K562 (cell line): Measurements from ENCODE around the gene CHPF2. TPM values are rescaled to one million over a fixed set of nuclear protein-coding genes. Genes with fewer than 3 reads are reported as not detected.

Experiments used
- ATAC-seq: fragments of 200-7000 bp; cut with Tn5 transposase; 3 replicates; pipeline ENCODE4 v1.9.1; 2020; ENCODE audit warnings: moderate library complexity
- BruUV-seq: library from RNA; stranded (reverse); fragments of 400-500 nt; replicated peaks from 2 replicates; lab custom pipeline; 2021; lab: Mats Ljungman, UMichigan
- CTCF ChIA-PET: fragments of 300-600 bp; formaldehyde crosslinking; extraction: SDS; loops from one replicate; lab custom pipeline; 2021; ENCODE audit warnings: low intra/inter-chr PET ratio; lab: Yijun Ruan, JAX
- POLR2A ChIA-PET: fragments of 300-600, 350-650 bp; sonication (Branson Sonifier 250); formaldehyde crosslinking; extraction: SDS; loops from one replicate; lab custom pipeline; 2021; ENCODE audit warnings: antibody characterized with exemption, inconsistent platforms; lab: Yijun Ruan, JAX
- DNase-seq, 4 experiments: peaks; one replicate each; pipeline versions ENCODE4 v3.0.0 to v3.0.0-alpha.2; 2011 to 2018; ENCODE audit warnings: low spot score in 3 of 4, mixed read lengths in 3 of 4; ENCODE audit errors: extremely low read depth in 1 of 4
- FAIRE-seq: peaks from 2 replicates; lab custom pipeline; 2011; peaks lifted over from hg19 to GRCh38; lab: Jason Lieb, UNC
- H2AFZ ChIP-seq: 2 replicates; pipeline ENCODE4 v1.6.0; 2011; ENCODE audit warnings: low read depth, low read length, control low read depth, inconsistent platforms
- H3K27ac ChIP-seq: fragments of 200-600 bp; 3 replicates; pipeline ENCODE4 v1.8.0; 2011; ENCODE audit warnings: low read depth, mild to moderate bottlenecking, control low read depth, inconsistent platforms, low read length, moderate library complexity, mixed read lengths; ENCODE audit errors: extremely low read depth
- H3K27me3 ChIP-seq, 2 experiments: fragments of 300-600 bp in 1 of 2; 2 replicates in 1 of 2; 3 replicates in 1 of 2; pipeline versions ENCODE4 v1.6.0 to v1.8.0; 2011; ENCODE audit warnings: inconsistent platforms in 2 of 2, low read length in 2 of 2, mild to moderate bottlenecking in 1 of 2, mixed read lengths in 1 of 2, moderate library complexity in 1 of 2; ENCODE audit not compliant: control insufficient read depth in 2 of 2, insufficient read depth in 2 of 2
- H3K36me3 ChIP-seq: fragments of 300-600 bp; 3 replicates; pipeline ENCODE4 v1.8.0; 2011; ENCODE audit warnings: mild to moderate bottlenecking, low read length, inconsistent platforms; ENCODE audit not compliant: control insufficient read depth, insufficient read depth
- H3K4me1 ChIP-seq, 2 experiments: fragments of 200-600 bp in 1 of 2; replicated peaks in 1 of 2; 2 replicates in 1 of 2; 3 replicates in 1 of 2; pipeline versions ENCODE4 v1.5.1 to v1.8.0; 2011; ENCODE audit warnings: inconsistent platforms in 2 of 2, low read length in 2 of 2, mild to moderate bottlenecking in 1 of 2, mixed read lengths in 1 of 2, moderate library complexity in 1 of 2; ENCODE audit not compliant: control insufficient read depth in 2 of 2, insufficient read depth in 2 of 2
- H3K4me2 ChIP-seq: 2 replicates; pipeline ENCODE4 v1.6.1; 2011; ENCODE audit warnings: low read length, control low read depth, inconsistent platforms, mixed read lengths; ENCODE audit not compliant: insufficient read depth
- H3K4me3 ChIP-seq: fragments of 200-600 bp; sonication (generic), shearing (Covaris generic); 2 replicates; pipeline ENCODE4 v1.5.1; 2016; ENCODE audit warnings: control low read depth, inconsistent platforms
- H3K79me2 ChIP-seq: fragments of 200-600 bp; 3 replicates; pipeline ENCODE4 v1.8.0; 2011; ENCODE audit warnings: low read length, inconsistent platforms; ENCODE audit not compliant: control insufficient read depth, insufficient read depth
- H3K9ac ChIP-seq, 2 experiments: 2 replicates each; pipeline versions ENCODE4 v1.6.0 to v1.6.1; 2011; ENCODE audit warnings: low read depth in 2 of 2, low read length in 2 of 2, control low read depth in 1 of 2, inconsistent platforms in 1 of 2, mild to moderate bottlenecking in 1 of 2, mixed read lengths in 1 of 2; ENCODE audit not compliant: insufficient read depth in 1 of 2
- H3K9me1 ChIP-seq: one replicate; pipeline ENCODE4 v1.6.0; 2011; ENCODE audit warnings: inconsistent platforms, mild to moderate bottlenecking, low read length, moderate library complexity; ENCODE audit not compliant: control insufficient read depth, insufficient read depth
- H3K9me3 ChIP-seq: replicated peaks from 2 replicates; pipeline ENCODE4 v1.5.1; 2011; ENCODE audit warnings: low read depth, low read length, inconsistent platforms; ENCODE audit not compliant: control insufficient read depth, insufficient read depth
- H4K20me1 ChIP-seq: replicated peaks from 2 replicates; pipeline ENCODE4 v1.6.1; 2011; ENCODE audit warnings: low read length, inconsistent platforms, mixed read lengths; ENCODE audit not compliant: control insufficient read depth, insufficient read depth
- BHLHE40 ChIP-seq: IDR thresholded peaks from 2 replicates; pipeline ENCODE4 v1.6.1; 2011; ENCODE audit warnings: low read length, improper control_type of control experiment
- TARDBP ChIP-seq: fragments of 450-650 bp; IDR thresholded peaks from 2 replicates; pipeline ENCODE4 v1.6.1; 2016
- TCF7 ChIP-seq: sonication (generic); IDR thresholded peaks from 2 replicates; pipeline ENCODE4 v1.6.1; 2016; ENCODE audit warnings: antibody characterized with exemption, borderline replicate concordance
- ZBTB9 ChIP-seq: fragments of 450-650 bp; formaldehyde crosslinking; IDR thresholded peaks from 2 replicates; pipeline ENCODE4 v1.4.0; 2020; ENCODE audit warnings: mild to moderate bottlenecking, moderate library complexity
- ZNF124 ChIP-seq: sonication (generic); formaldehyde crosslinking; IDR thresholded peaks from 2 replicates; pipeline ENCODE4 v1.8.1; 2022; ENCODE audit warnings: missing genetic modification reagents
- ZNF217 ChIP-seq: sonication (generic); formaldehyde crosslinking; IDR thresholded peaks from 2 replicates; pipeline ENCODE4 v1.8.0; 2022; ENCODE audit warnings: mild to moderate bottlenecking, missing genetic modification reagents
- ZNF239 ChIP-seq: fragments of 250-450 bp; sonication (Bioruptor Pico); IDR thresholded peaks from 2 replicates; pipeline ENCODE4 v1.4.0; 2020; ENCODE audit warnings: mild to moderate bottlenecking
- WGBS: fragments of 100-300 bp; shearing (Covaris generic); methylation state at CpG from one replicate; pipeline ENCODE4 v1.1.6; 2016; ENCODE audit warnings: low coverage, mixed read lengths; ENCODE audit not compliant: insufficient coverage; ENCODE audit errors: missing lambda C conversion rate; 5-methylcytosine and 5-hydroxymethylcytosine counted together
- in situ Hi-C: fragments of 300-500 bp; cut with MboI; formaldehyde crosslinking; loops from 4 replicates; pipeline ENCODE4 v1.15.0; 2018; ENCODE audit warnings: inconsistent platforms, mixed read lengths
- intact Hi-C: fragments of 100-400 bp; cut with micrococcal nuclease; formaldehyde crosslinking; loops from 2 replicates; pipeline ENCODE4 v1.14.2; 2022
- polyA plus RNA-seq, 8 experiments: library from polyadenylated mRNA; depleted of rRNA in 4 of 8; stranded (reverse) in 5 of 8; unstranded in 3 of 8; fragments of >200 nt; fragmentation: Nextera tagmentation in 2 of 8; fragmentation: Illumina TruSeq in 1 of 8; extraction: Ambion mirVana in 2 of 8; extraction: Trizol in 1 of 8; gene quantifications; 2 replicates each; pipeline versions ENCODE4 v1.2.1 to v1.2.3, GENCODE V29; 2011 to 2014; ENCODE audit warnings: inconsistent platforms in 1 of 8, missing spikeins in 1 of 8
- total RNA-seq, 7 experiments: library from RNA; depleted of rRNA in 6 of 7; stranded (reverse); fragments of >200 nt in 6 of 7; fragmentation: Illumina TruSeq in 2 of 7; extraction: Trizol in 2 of 7; gene quantifications; 2 replicates each; pipeline versions ENCODE4 v1.2.1 to v1.2.3, GENCODE V29; 2011 to 2021; ENCODE audit warnings: low replicate concordance in 1 of 7
- TF ChIP-seq, protein P1 (sequence below): fragments of 450-650 bp; IDR thresholded peaks from 2 replicates; pipeline ENCODE4 v1.6.1; 2016; ENCODE audit warnings: missing biosample characterization, missing genetic modification characterization
- TF ChIP-seq, protein P2 (sequence below): IDR thresholded peaks from 2 replicates; pipeline ENCODE4 v1.6.1; 2011; ENCODE audit warnings: borderline replicate concordance, low read depth, mild to moderate bottlenecking, moderate library complexity, low read length; ENCODE audit not compliant: insufficient read depth, poor library complexity, severe bottlenecking

Gene CHPF2
- total and polyA plus RNA-seq, 9 of the 15 experiments (the other 6 are each of a cell fraction or from before 2014, with no cell fraction given), result 0.08 to 32.8 (median 10.5) TPM

- no peak overlapping the region for H3K4me3 ChIP-seq
- DNase-seq (no peak), ATAC-seq (no peak), FAIRE-seq (no peak)
- BruUV-seq, result no TSS peak
- H4K20me1 ChIP-seq, result peaks cover 12% of the 10 kb centered on the region
- peaks cover 24% of the 10 kb centered on the region for H3K36me3 ChIP-seq
- in situ Hi-C loops (no loop called here), intact Hi-C loops (no loop called here)
- POLR2A ChIA-PET, result interaction anchor here (0.6 to 3.6 kb wide), 4 partner anchors 9 to 232 kb away, joined by 3 to 36 read pairs (median 3); no protein-coding TSS in a partner anchor
- H3K9me1 ChIP-seq, result peaks cover 10% of the 10 kb centered on the region
- CTCF ChIA-PET, result no interaction called here
- H3K4me1 ChIP-seq, result peaks cover 35 to 46% of the 10 kb centered on the region in 2 experiments; a peak in 4 of 5 replicates
- peaks cover 44% of the 10 kb centered on the region for H3K79me2 ChIP-seq
- no peaks in the 10 kb centered on the region for H3K27me3 ChIP-seq
- H2AFZ ChIP-seq, result peak overlapping the region; percentile 7; the same call in 1 of the 2 replicates
- H3K4me2 ChIP-seq, result no peak overlapping the region
- WGBS, result 76% methylated on average over 10 of the region's 10 CpGs
- no peaks in the 10 kb centered on the region for H3K9me3 ChIP-seq
- no peak overlapping the region for H3K27ac ChIP-seq
- no peak overlapping the region for H3K9ac ChIP-seq
- TF ChIP-seq, protein P1, sequence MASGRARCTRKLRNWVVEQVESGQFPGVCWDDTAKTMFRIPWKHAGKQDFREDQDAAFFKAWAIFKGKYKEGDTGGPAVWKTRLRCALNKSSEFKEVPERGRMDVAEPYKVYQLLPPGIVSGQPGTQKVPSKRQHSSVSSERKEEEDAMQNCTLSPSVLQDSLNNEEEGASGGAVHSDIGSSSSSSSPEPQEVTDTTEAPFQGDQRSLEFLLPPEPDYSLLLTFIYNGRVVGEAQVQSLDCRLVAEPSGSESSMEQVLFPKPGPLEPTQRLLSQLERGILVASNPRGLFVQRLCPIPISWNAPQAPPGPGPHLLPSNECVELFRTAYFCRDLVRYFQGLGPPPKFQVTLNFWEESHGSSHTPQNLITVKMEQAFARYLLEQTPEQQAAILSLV, result no peak
- TF ChIP-seq TCF7 (no peak), BHLHE40 (no peak)
These were observed 3.0 kb upstream of the CHPF2 start for GRCh38 chr7:151229249-151229648.

DNA sequence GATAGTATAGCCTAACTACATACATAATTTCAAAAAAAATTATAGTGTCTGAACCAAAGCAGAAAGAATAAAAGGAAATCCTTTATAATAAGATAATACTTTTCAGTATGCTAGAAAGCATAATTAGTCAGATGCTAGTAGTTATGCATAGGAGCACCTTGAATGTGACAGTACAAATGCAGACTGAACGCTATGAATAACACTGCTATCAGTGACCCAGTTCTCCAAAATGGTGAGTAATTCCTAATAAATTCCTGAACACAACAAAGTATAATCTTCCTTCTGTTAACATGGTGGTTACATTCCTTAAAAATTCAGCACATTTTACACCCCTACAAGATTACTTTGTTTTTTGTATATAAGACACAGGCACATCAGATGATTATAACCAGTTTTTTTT, 1.2 kb upstream of the CHPF2 start:
- intact Hi-C loops (loop anchor here (5.0 kb wide), 1 partner anchor 224 kb away; no protein-coding TSS in a partner anchor), in situ Hi-C loops (no loop called here)
- ATAC-seq (no peak), DNase-seq (no peak), FAIRE-seq (no peak)
- BruUV-seq, result no TSS peak
- CTCF ChIA-PET, result interaction anchor here (0.6 kb wide), 1 partner anchor 122 kb away, joined by 3 read pairs; no protein-coding TSS in a partner anchor
- peaks cover 36% of the 10 kb centered on the region for H3K79me2 ChIP-seq
- no peak overlapping the region for H3K4me2 ChIP-seq
- no peak overlapping the region for H3K4me3 ChIP-seq
- H3K36me3 ChIP-seq, result peaks cover 22% of the 10 kb centered on the region
- no peaks in the 10 kb centered on the region for H3K27me3 ChIP-seq
- H3K27ac ChIP-seq, result no peak overlapping the region
- peaks cover 6% of the 10 kb centered on the region for H3K9me1 ChIP-seq
- POLR2A ChIA-PET, result no interaction called here
- peaks cover 14% of the 10 kb centered on the region for H4K20me1 ChIP-seq
- H3K9ac ChIP-seq, result no peak overlapping the region
- 33% methylated on average over 1 of the region's 1 CpG for WGBS
- peaks cover 28 to 46% of the 10 kb centered on the region in 2 experiments; a peak in 4 of 5 replicates for H3K4me1 ChIP-seq
- no peaks in the 10 kb centered on the region for H3K9me3 ChIP-seq
- H2AFZ ChIP-seq, result 0 out of 2 replicates have a peak overlapping the region, but pooled peaks have one; percentile 98
- no peak for TF ChIP-seq ZNF124 (CRISPR knock-in tag)
- no peak for TF ChIP-seq ZNF217
- TF ChIP-seq ZBTB9 (CRISPR knock-in tag), result no peak
- TF ChIP-seq, protein P2, sequence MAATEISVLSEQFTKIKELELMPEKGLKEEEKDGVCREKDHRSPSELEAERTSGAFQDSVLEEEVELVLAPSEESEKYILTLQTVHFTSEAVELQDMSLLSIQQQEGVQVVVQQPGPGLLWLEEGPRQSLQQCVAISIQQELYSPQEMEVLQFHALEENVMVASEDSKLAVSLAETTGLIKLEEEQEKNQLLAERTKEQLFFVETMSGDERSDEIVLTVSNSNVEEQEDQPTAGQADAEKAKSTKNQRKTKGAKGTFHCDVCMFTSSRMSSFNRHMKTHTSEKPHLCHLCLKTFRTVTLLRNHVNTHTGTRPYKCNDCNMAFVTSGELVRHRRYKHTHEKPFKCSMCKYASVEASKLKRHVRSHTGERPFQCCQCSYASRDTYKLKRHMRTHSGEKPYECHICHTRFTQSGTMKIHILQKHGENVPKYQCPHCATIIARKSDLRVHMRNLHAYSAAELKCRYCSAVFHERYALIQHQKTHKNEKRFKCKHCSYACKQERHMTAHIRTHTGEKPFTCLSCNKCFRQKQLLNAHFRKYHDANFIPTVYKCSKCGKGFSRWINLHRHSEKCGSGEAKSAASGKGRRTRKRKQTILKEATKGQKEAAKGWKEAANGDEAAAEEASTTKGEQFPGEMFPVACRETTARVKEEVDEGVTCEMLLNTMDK, result no peak
- no peak for TF ChIP-seq ZNF239
- no peak for TF ChIP-seq TARDBP
